Measurements from ENCODE around the gene NPHS1. TPM values are rescaled to one million over a fixed set of nuclear protein-coding genes. Genes with fewer than 3 reads are reported as not detected.
A peak's percentile ranks its signal among the peaks of the same experiment; 100 is the strongest.

NPHS1 gene, protein sequence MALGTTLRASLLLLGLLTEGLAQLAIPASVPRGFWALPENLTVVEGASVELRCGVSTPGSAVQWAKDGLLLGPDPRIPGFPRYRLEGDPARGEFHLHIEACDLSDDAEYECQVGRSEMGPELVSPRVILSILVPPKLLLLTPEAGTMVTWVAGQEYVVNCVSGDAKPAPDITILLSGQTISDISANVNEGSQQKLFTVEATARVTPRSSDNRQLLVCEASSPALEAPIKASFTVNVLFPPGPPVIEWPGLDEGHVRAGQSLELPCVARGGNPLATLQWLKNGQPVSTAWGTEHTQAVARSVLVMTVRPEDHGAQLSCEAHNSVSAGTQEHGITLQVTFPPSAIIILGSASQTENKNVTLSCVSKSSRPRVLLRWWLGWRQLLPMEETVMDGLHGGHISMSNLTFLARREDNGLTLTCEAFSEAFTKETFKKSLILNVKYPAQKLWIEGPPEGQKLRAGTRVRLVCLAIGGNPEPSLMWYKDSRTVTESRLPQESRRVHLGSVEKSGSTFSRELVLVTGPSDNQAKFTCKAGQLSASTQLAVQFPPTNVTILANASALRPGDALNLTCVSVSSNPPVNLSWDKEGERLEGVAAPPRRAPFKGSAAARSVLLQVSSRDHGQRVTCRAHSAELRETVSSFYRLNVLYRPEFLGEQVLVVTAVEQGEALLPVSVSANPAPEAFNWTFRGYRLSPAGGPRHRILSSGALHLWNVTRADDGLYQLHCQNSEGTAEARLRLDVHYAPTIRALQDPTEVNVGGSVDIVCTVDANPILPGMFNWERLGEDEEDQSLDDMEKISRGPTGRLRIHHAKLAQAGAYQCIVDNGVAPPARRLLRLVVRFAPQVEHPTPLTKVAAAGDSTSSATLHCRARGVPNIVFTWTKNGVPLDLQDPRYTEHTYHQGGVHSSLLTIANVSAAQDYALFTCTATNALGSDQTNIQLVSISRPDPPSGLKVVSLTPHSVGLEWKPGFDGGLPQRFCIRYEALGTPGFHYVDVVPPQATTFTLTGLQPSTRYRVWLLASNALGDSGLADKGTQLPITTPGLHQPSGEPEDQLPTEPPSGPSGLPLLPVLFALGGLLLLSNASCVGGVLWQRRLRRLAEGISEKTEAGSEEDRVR (N-terminal part only)
- polyA plus RNA-seq = under 1 TPM in 2 of 4 donors, not detected in 2; 0.06 to 0.52 TPM
- long read RNA-seq, donor 1 = 0 reads
- long read RNA-seq, donor 2 = 0 reads
- long read RNA-seq, donor 3, partial matches to known transcripts = 16 of 16 reads
- long read RNA-seq, donor 3, other reads (novel, unspliced or antisense) = 0 of 16 reads
- long read RNA-seq, donor 4 = 0 reads
- long read RNA-seq, donor 5 = 0 reads
- long read RNA-seq, donor 6 = 0 reads
- long read RNA-seq, donor 7 = 0 reads
- long read RNA-seq, donor 8 = 0 reads
- long read RNA-seq, donor 9 = 0 reads
- long read RNA-seq, donor 10, partial matches to known transcripts = 39 of 51 reads
- long read RNA-seq, donor 10, other reads (novel, unspliced or antisense) = 12 of 51 reads

DNA sequence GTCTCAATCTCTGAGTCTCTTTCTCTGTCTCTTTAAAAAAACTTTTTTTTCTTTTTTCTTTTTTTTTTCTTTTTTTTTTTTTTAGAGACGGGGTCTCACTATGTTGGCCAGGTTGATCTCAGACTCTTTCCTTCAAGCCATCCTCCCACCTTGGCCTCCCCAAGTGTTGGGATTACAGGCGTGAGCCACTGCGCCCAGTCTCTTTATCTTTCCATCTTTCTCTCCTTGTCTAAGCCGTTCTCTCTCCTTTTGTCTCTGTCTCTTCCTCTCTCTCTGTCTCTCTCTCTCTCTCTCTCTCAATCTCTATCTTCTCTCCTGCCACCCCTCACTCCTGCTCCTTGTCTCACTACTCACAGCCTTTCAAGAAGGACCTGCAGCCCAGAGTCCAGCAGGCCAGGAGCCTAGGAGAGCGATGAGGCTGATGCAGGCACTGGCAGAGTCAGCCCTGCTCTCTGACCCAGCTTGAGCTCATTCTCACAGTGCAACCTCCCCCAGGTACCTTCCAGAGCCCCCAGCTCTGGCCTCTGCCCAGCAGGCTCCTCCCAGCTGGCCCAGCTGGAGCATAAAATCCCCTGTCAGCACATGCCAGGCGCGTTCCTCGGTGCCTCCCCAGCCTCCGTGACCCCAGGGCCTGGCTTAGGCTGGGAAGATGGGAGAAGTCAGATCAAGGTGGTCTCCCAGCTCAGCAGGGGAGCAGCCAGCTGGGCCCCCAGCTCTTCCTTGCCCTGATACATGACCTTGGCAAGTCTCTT lies at the start of gene NPHS1:
TSS of gene NPHS1 (minus strand) at position 476 of the 752 bp plus-strand sequence. CDS start 667 bp downstream, outside the sequence.
- peaks cover 0 to 9% (median 4%) of the 10 kb centered on the region in 3 donors for H3K4me1 ChIP-seq (ENCODE audit: control insufficient read depth in 3 of 3, insufficient read depth in 2 of 3, low read depth in 1 of 3, low read length in 2 of 3)
- H3K4me3 ChIP-seq (ENCODE audit: low read depth in 1 of 3, low read length in 3 of 3) = peak within 1 kb of the TSS in 1 of 3 donors; percentile 28
- no peak within 1 kb of the TSS for H3K27ac ChIP-seq (ENCODE audit: low read depth in 1 of 3, low read length in 2 of 3)
- no peaks in the 10 kb centered on the region for H3K36me3 ChIP-seq (ENCODE audit: control insufficient read depth in 3 of 3, insufficient read depth in 2 of 3, low read depth in 1 of 3, low read length in 3 of 3)
- no peak for FAIRE-seq
- H3K9me3 ChIP-seq (ENCODE audit: control insufficient read depth in 2 of 2, insufficient read depth in 1 of 2, low read depth in 1 of 2, low read length in 1 of 2) = no peaks in the 10 kb centered on the region
- peaks cover 3 to 46% (median 12%) of the 10 kb centered on the region in 3 donors for H3K27me3 ChIP-seq (ENCODE audit: control insufficient read depth in 3 of 3, insufficient read depth in 3 of 3, low read length in 3 of 3)
- DNase-seq = peak in 1 of 2 donors; percentile 32
- WGBS, 3 donors = 52 to 61% (median 60%) methylated on average over 9 of the region's 9 CpGs

GRCh38 chr19:35901055-35901644 lies 48.8 kb upstream of the NPHS1 start:
- Histone ChIP-seq H3K27me3 (ENCODE audit: control insufficient read depth in 3 of 3, insufficient read depth in 3 of 3, low read length in 3 of 3) (peaks cover 0 to 24% (median 0%) of the 10 kb centered on the region in 3 donors), H3K36me3 (ENCODE audit: control insufficient read depth in 3 of 3, insufficient read depth in 2 of 3, low read depth in 1 of 3, low read length in 3 of 3) (peaks cover 0 to 21% (median 3%) of the 10 kb centered on the region in 3 donors), H3K9me3 (ENCODE audit: control insufficient read depth in 2 of 2, insufficient read depth in 1 of 2, low read depth in 1 of 2, low read length in 1 of 2) (no peaks in the 10 kb centered on the region), H3K4me1 (ENCODE audit: control insufficient read depth in 3 of 3, insufficient read depth in 2 of 3, low read depth in 1 of 3, low read length in 2 of 3) (peaks cover 0 to 9% (median 0%) of the 10 kb centered on the region in 3 donors), H3K4me3 (ENCODE audit: low read depth in 1 of 3, low read length in 3 of 3) (no peak overlapping the region), H3K27ac (ENCODE audit: low read depth in 1 of 3, low read length in 2 of 3) (peak overlapping the region in 1 of 3 donors; percentile 73)
- FAIRE-seq (no peak), DNase-seq (no peak)
- 48 to 69% (median 60%) methylated on average over 2 of the region's 2 CpGs for WGBS, 3 donors

- H3K9me3 ChIP-seq (ENCODE audit: control insufficient read depth in 2 of 2, insufficient read depth in 1 of 2, low read depth in 1 of 2, low read length in 1 of 2) = no peaks in the 10 kb centered on the region
- H3K27ac ChIP-seq (ENCODE audit: low read depth in 1 of 3, low read length in 2 of 3) = peak overlapping the region; percentile 66 to 77 (median 73)
- peak; percentile 89 to 91 for DNase-seq
- H3K4me1 ChIP-seq (ENCODE audit: control insufficient read depth in 3 of 3, insufficient read depth in 2 of 3, low read depth in 1 of 3, low read length in 2 of 3) = peaks cover 0 to 9% (median 0%) of the 10 kb centered on the region in 3 donors
- peaks cover 0 to 24% (median 0%) of the 10 kb centered on the region in 3 donors for H3K27me3 ChIP-seq (ENCODE audit: control insufficient read depth in 3 of 3, insufficient read depth in 3 of 3, low read length in 3 of 3)
- FAIRE-seq = no peak
- H3K36me3 ChIP-seq (ENCODE audit: control insufficient read depth in 3 of 3, insufficient read depth in 2 of 3, low read depth in 1 of 3, low read length in 3 of 3) = peaks cover 0 to 32% (median 3%) of the 10 kb centered on the region in 3 donors
- H3K4me3 ChIP-seq (ENCODE audit: low read depth in 1 of 3, low read length in 3 of 3) = peak overlapping the region; percentile 51 to 74 (median 61)
- WGBS, 3 donors = 0 to 1% (median 1%) methylated on average over 26 to 42 of the region's 43 CpGs
These were observed 47.4 kb upstream of the NPHS1 start for GRCh38 chr19:35899547-35900214.

DNA sequence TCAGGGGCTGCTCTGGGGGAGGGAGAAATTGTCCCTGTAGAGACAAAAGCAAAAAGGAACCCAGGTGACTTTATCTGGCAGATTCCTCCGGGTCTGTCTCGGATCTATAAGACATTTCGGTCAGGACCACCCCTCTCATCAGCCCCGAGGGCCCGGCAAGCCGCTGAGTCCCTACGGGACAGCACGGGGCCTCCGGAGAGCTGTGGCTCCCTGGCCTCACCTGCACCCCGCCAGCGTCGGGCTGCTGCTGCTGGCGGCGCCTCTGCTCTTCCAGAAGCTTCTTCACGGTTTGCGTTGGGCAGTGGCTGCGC lies 46.1 kb upstream of the NPHS1 start:
- Histone ChIP-seq H3K36me3 (ENCODE audit: control insufficient read depth in 3 of 3, insufficient read depth in 2 of 3, low read depth in 1 of 3, low read length in 3 of 3) (peaks cover 0 to 42% (median 3%) of the 10 kb centered on the region in 3 donors), H3K9me3 (ENCODE audit: control insufficient read depth in 2 of 2, insufficient read depth in 1 of 2, low read depth in 1 of 2, low read length in 1 of 2) (no peaks in the 10 kb centered on the region), H3K27ac (ENCODE audit: low read depth in 1 of 3, low read length in 2 of 3) (peak overlapping the region; percentile 45 to 77 (median 73)), H3K27me3 (ENCODE audit: control insufficient read depth in 3 of 3, insufficient read depth in 3 of 3, low read length in 3 of 3) (peaks cover 0 to 17% (median 0%) of the 10 kb centered on the region in 3 donors), H3K4me1 (ENCODE audit: control insufficient read depth in 3 of 3, insufficient read depth in 2 of 3, low read depth in 1 of 3, low read length in 2 of 3) (peaks cover 0 to 9% (median 0%) of the 10 kb centered on the region in 3 donors), H3K4me3 (ENCODE audit: low read depth in 1 of 3, low read length in 3 of 3) (peak overlapping the region; percentile 51 to 74 (median 61))
- WGBS, 3 donors = 6 to 7% (median 7%) methylated on average over 15 to 17 of the region's 17 CpGs
- no peak for DNase-seq
- FAIRE-seq = no peak

- DNase-seq = no peak
- H3K4me1 ChIP-seq (ENCODE audit: control insufficient read depth in 3 of 3, insufficient read depth in 2 of 3, low read depth in 1 of 3, low read length in 2 of 3) = peaks cover 0 to 9% (median 0%) of the 10 kb centered on the region in 3 donors
- peak overlapping the region in 1 of 3 donors; percentile 73 for H3K27ac ChIP-seq (ENCODE audit: low read depth in 1 of 3, low read length in 2 of 3)
- 90 to 91% (median 90%) methylated on average over 13 of the region's 13 CpGs for WGBS, 3 donors
- H3K27me3 ChIP-seq (ENCODE audit: control insufficient read depth in 3 of 3, insufficient read depth in 3 of 3, low read length in 3 of 3) = peaks cover 0 to 14% (median 0%) of the 10 kb centered on the region in 3 donors
- peaks cover 0 to 44% (median 5%) of the 10 kb centered on the region in 3 donors for H3K36me3 ChIP-seq (ENCODE audit: control insufficient read depth in 3 of 3, insufficient read depth in 2 of 3, low read depth in 1 of 3, low read length in 3 of 3)
- no peaks in the 10 kb centered on the region for H3K9me3 ChIP-seq (ENCODE audit: control insufficient read depth in 2 of 2, insufficient read depth in 1 of 2, low read depth in 1 of 2, low read length in 1 of 2)
- FAIRE-seq = no peak
- peak overlapping the region in 2 of 3 donors; percentile 61 to 74 for H3K4me3 ChIP-seq (ENCODE audit: low read depth in 1 of 3, low read length in 3 of 3)
These were observed 45.6 kb upstream of the NPHS1 start for GRCh38 chr19:35897706-35898451.

DNA sequence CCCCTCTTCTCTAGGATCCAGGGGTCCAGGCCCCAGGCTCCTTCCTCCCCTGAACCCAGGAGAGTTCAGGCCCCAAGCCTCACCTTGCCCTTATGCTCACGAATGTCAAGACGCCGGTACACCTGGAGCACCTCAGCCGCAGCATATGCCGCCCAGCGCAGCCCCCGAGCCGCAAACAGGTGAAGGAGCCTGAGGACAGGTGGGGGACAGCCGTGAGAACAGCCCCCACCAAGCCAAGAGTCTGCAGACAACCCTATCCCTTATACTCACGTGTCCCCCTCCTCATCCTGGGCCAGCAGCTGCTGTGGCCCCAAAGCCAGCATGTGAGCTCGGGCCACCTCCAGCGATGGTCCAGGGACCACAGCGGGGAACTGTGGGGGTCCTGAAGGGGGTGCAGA lies 44.3 kb upstream of the NPHS1 start:
- H3K27ac ChIP-seq (ENCODE audit: low read depth in 1 of 3, low read length in 2 of 3) = no peak overlapping the region
- DNase-seq = no peak
- FAIRE-seq = no peak
- no peaks in the 10 kb centered on the region for H3K9me3 ChIP-seq (ENCODE audit: control insufficient read depth in 2 of 2, insufficient read depth in 1 of 2, low read depth in 1 of 2, low read length in 1 of 2)
- H3K36me3 ChIP-seq (ENCODE audit: control insufficient read depth in 3 of 3, insufficient read depth in 2 of 3, low read depth in 1 of 3, low read length in 3 of 3) = peaks cover 0 to 50% (median 9%) of the 10 kb centered on the region in 3 donors
- H3K4me1 ChIP-seq (ENCODE audit: control insufficient read depth in 3 of 3, insufficient read depth in 2 of 3, low read depth in 1 of 3, low read length in 2 of 3) = peaks cover 0 to 9% (median 0%) of the 10 kb centered on the region in 3 donors
- H3K27me3 ChIP-seq (ENCODE audit: control insufficient read depth in 3 of 3, insufficient read depth in 3 of 3, low read length in 3 of 3) = peaks cover 0 to 5% (median 0%) of the 10 kb centered on the region in 3 donors
- H3K4me3 ChIP-seq (ENCODE audit: low read depth in 1 of 3, low read length in 3 of 3) = no peak overlapping the region
- 94 to 95% (median 94%) methylated on average over 13 of the region's 13 CpGs for WGBS, 3 donors

Data from small intestine (tissue), 16 donors.